HCT116 (cell line): ENCODE results near the gene PLCB1.

ENCODE experiments used
- POLR2A ChIP-seq: IDR thresholded peaks from 2 replicates; pipeline ENCODE4 v1.7.0; 2011; ENCODE audit warnings: borderline replicate concordance; ENCODE audit not compliant: insufficient read depth, insufficient read length; ENCODE audit errors: extremely low read depth
- TCF7L2 ChIP-seq: IDR thresholded peaks from 2 replicates; pipeline ENCODE4 v1.7.0; 2011; ENCODE audit warnings: borderline replicate concordance, inconsistent platforms; ENCODE audit not compliant: insufficient read depth, insufficient read length; ENCODE audit errors: extremely low read depth
- TF ChIP-seq, protein P1 (sequence below), 3 experiments: fragments of 200-600 bp in 1 of 3; sonication (generic) in 1 of 3; IDR thresholded peaks in 2 of 3; conservative IDR thresholded peaks in 1 of 3; 2 replicates each; pipeline ENCODE4 v1.5.1; 2012 to 2017; ENCODE audit warnings: low read depth in 2 of 3, low read length in 2 of 3, antibody characterized with exemption in 1 of 3, borderline replicate concordance in 1 of 3, control low read depth in 1 of 3, mild to moderate bottlenecking in 1 of 3, mixed read lengths in 1 of 3, mixed run types in 1 of 3, moderate library complexity in 1 of 3; ENCODE audit not compliant: insufficient read depth in 1 of 3

DNA sequence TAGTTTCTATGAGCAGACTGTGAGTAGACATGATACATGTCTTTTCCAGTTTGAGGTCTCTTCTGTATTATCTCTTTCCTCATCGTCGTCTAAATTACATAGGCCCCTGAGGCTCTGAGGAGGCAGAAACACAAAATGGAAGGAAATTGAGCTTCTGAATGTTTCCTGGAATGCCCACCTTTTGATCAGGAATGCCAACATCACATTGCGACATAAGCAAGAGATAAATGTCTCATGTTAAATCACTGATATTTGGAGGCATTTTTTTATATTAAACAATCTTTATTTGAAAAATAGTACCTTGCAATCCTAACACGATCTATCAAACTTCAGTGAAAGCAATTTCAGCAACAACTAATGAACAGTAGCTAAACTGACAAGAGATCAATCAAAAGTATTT lies 802.3 kb downstream of the PLCB1 start:
- TF ChIP-seq POLR2A (no peak), TCF7L2 (no peak)
- TF ChIP-seq, protein P1, sequence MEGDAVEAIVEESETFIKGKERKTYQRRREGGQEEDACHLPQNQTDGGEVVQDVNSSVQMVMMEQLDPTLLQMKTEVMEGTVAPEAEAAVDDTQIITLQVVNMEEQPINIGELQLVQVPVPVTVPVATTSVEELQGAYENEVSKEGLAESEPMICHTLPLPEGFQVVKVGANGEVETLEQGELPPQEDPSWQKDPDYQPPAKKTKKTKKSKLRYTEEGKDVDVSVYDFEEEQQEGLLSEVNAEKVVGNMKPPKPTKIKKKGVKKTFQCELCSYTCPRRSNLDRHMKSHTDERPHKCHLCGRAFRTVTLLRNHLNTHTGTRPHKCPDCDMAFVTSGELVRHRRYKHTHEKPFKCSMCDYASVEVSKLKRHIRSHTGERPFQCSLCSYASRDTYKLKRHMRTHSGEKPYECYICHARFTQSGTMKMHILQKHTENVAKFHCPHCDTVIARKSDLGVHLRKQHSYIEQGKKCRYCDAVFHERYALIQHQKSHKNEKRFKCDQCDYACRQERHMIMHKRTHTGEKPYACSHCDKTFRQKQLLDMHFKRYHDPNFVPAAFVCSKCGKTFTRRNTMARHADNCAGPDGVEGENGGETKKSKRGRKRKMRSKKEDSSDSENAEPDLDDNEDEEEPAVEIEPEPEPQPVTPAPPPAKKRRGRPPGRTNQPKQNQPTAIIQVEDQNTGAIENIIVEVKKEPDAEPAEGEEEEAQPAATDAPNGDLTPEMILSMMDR (IDR thresholded peaks at IDR 0.05 in 2 of 3, conservative IDR thresholded peaks at IDR 0.05 in 1 of 3; ENCODE audit: borderline replicate concordance in 1 of 3, insufficient read depth in 1 of 3, low read depth in 2 of 3, low read length in 2 of 3) = no peak
